HG02571 (cell line): ENCODE data around the gene FAR2.

ENCODE experiments used
- ATAC-seq: cut with Tn5 transposase; IDR thresholded peaks from one replicate; pipeline ENCODE4 v1.9.1; 2021; ENCODE audit warnings: mild to moderate bottlenecking, moderate library complexity; ENCODE audit not compliant: unreplicated experiment

The FAR2 gene

DNA sequence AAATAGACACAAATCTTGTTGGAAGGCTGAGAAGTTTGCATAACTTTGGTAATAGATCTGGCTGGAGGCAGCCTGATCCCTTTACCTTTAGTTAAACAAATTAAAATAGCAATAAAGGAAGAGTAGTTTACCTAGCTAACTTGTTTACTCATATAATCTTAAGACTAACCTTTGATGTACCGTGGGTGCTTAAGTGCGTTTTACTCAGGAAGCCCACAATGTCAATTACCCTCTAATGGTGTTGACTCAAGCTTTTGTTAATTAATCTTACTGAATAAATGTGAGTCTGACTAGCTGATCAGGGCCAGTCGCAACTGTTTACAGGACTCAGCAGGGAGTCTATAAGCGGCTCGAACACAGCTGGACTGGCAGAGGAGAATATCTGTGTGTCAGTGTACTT is 51.5 kb downstream of the FAR2 start:
- no peak for ATAC-seq

GRCh38 chr12:29201296-29201695 is 52.2 kb downstream of the FAR2 start:
- no peak for ATAC-seq

- no peak for ATAC-seq
Measured at GRCh38 chr12:29201746-29202145, 52.7 kb downstream of the FAR2 start.

DNA sequence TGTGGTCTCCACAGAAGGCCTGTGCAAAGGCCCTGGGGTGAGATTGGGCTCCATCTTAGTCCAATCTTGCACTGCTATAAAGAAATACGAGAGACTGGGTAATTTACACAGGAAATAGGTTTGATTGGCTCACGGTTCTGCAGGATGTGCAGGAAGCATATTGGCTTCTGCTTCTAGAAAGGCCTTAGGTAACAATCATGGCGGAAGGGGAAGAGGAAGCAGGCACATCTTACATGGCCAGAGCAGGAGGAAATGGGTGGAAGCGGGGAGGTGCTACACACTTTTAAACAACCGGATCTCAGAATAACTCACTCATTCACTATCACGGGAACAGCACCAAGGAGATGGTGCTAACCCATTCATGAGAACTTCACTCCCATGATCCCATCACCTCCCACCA is 55.4 kb downstream of the FAR2 start:
- ATAC-seq = no peak

DNA sequence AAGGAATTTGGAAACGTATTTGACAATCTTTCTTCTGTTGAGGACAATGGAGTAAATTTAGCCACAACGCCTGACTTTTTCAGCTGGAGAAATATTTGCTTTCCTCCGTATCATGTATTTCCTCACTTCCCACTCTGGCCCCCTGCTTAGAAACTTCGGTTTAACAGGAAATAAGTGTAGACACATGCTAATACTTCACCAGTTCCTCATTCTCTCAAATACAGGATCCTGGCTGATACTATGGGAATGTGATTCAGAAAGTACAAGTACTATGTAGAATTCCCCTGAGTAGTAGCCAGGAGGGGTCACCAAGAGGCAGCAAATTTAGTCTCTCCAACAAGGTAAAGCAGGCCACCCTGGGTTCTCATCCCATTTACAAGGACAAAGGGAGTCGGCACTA is 58.0 kb downstream of the FAR2 start:
- ATAC-seq = no peak

- ATAC-seq = no peak
Measured at GRCh38 chr12:29208060-29208459, 59.0 kb downstream of the FAR2 start.

- ATAC-seq = no peak
Measured at GRCh38 chr12:29208936-29209701, 60.0 kb downstream of the FAR2 start.

- no peak for ATAC-seq
Measured at GRCh38 chr12:29211696-29212095, 62.6 kb downstream of the FAR2 start.

DNA sequence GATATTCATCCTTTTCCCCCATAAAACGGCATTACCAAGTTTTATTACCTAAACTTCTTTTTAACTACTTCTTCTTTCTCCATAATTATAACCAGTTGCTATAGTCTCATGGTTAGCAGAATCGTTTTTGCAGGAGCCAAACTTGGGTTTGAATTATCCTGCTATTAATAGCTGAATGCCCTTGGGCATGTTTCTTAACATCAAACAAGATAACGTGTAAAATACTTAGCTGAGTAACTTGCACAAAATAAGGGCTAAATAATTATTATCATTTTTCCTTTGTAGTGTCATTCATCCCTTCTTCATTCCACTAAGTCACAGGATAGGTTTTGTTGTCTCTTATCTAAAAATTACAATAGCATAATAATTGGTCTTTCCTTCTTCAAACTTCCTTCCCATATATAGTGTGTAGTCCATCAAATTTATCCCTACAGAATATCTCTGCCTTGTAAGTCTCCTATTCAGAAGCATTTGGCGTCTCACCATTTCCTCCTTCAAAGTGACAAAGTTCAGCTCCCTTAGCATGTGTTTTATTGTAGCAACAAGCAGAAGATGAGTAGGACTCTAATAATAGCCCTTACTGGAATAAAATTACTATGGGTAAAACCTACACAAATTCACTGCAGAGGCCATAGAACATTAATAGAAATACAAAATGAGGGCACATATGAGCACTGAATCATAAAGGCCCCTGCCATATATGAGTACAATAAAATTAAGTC is 63.8 kb downstream of the FAR2 start:
- ATAC-seq = no peak

GRCh38 chr12:29216266-29216665 is 67.2 kb downstream of the FAR2 start:
- no peak for ATAC-seq

DNA sequence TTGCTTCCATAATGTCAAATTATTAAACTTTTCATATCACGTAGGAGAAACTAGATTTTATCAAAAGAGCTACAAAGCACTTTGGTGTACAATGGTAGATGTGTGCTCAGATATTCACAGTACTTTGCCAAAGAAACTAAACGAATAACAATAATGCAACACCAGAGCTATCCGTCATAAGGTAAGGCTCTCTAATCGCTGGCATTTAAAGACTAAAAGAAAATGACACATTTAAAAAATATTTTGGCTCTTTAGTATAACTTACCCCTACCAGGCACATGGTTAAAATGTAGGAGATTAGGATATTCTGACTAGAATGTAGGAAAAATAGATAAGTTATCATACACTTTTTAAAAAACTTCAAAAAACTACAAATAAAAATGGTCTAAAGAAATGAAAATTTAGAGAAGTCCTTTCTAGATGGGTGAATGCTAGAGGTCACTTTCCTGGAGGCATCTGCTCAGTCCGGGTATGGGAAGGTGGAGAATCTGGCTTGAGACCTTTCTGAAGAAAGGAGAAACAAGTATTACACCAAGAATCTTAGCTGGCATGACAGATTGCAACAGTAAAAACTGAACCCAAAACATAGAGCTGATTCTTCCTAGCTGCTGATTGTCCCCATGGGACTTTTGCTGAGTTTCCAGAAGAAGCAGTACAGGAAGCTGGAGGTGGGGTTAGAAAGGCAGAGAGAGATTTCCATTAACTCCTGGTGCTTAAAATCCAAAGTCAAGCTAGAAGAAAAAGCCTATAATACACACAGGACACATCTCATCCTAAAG is 67.9 kb downstream of the FAR2 start:
- no peak for ATAC-seq

GRCh38 chr12:29220632-29221336 is 71.7 kb downstream of the FAR2 start:
- no peak for ATAC-seq

- no peak for ATAC-seq
Measured at GRCh38 chr12:29222200-29222599, 73.1 kb downstream of the FAR2 start.

DNA sequence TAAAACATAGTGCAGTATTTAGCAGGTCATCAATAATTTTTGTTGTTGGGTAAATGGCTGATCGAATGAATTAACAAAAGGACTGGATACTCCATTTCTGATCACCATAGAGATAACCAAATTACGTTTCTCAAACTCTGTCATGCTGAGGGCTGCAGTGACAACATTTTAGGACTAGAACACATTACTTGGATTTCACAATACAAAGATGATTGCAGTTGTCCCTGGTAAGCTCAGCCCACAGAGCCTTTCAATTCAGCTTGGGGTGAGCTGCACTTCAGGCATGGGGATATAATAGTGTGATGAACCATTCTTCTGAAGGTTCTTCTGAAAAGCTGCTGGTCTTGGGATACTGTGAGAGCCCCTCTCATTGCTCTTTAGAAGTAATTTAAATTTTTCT is 74.3 kb downstream of the FAR2 start:
- no peak for ATAC-seq

DNA sequence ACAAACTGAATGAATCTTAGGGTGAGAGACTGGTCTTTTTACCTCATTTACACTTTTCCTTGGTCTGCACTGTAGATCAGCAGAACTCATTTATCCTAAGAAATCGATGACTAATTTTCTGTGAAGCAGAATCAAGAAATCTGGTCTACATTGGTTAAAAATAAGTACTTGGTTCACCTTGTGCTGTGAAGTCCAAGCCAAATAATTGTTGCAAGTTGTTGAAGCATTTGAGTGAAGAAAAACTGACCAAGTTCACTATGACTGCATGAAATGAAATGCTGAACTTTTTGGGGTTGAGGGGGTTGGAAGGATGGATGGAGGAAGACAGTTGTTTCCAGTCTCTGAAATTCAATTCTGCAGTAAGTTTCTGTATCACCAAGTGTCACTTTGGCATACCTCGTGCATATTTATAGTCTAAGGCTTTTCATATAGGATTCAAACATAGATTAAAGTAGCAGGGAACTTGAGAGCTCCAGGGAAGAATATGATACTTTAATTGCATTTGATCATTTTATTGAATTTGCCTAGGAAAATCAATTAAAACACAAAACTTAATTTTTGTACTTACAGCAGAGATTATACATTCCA is 75.0 kb downstream of the FAR2 start:
- no peak for ATAC-seq

DNA sequence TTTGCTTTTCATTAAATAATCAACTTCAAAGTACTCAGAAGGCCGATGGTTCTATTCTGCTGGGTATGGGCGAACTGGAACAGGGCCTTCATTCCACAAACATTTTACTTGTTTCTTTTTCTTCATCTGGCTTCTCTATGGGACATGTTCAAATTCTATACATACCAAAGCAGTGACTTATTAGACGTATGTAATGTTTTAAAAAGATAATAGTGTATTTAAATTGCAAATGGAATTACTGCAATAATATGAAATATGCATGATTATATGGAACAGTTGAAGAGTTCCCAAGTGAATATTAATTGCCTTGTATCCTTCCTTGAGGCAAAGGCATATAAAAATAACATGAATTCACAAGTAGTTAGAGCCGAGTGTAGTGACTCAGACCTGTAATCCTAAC is 75.5 kb downstream of the FAR2 start:
- ATAC-seq = no peak

GRCh38 chr12:29225834-29226233 is 76.8 kb downstream of the FAR2 start:
- ATAC-seq = no peak

- no peak for ATAC-seq
Measured at GRCh38 chr12:29226616-29227015, 77.5 kb downstream of the FAR2 start.

DNA sequence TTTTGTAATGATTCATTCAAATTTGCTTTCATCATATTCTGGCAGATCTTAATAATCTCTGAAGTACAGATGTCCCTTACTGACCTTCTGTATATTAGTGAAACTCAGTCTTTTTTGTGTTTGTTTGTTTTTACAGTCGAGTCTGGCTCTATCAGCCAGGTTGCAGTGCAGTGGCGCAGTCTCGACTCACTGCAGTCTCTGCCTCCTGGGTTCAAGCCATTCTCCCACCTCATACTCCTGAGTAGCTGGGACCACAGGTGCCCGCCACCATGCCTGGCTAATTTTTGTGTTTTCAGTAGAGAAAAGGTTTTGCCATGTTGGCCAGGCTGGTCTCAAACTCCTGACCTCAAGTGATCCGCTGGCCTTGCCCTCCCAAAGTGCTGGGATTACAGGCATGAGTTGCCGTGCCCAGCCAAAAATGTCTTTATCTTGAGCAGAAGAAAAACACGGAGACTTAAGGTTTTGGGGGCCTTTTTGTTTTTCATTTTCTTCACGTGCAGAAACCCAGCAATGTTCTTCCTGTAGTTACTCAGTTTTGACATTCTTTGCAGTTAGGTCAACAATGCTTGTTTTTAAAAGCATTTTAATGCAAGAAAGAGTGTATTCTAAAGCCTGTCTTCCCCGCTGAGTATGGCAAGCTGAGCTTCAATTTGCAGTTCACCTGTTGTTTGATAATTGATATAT is 79.5 kb downstream of the FAR2 start:
- no peak for ATAC-seq

DNA sequence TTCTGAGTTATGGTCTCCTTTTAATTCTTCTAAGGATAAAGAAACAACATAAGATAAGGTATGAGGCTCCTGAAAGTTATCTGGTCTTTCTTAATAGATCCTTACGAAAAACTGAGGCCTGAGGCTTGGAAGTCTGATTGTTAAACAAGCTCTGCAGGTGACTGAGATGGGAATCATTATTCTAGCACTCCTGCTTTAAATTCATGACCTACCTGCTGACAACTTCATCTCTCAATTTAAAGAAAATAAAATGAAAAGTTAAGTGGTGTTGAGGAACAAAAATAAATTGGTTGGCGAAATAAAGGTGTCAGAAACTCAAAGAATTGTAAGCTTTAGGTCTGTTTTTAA is 80.1 kb downstream of the FAR2 start:
- no peak for ATAC-seq
